Uterus (tissue), 4 donors: ENCODE data around the gene TEX14. TPM values are rescaled to one million over a fixed set of nuclear protein-coding genes. Genes with fewer than 3 reads are reported as not detected.
"Not testable (repeated sequence)": the region's sequence is repeated elsewhere in the genome, so short reads cannot be mapped to it uniquely, and the experiment has no call there.

Experiments used
- DNase-seq, 2 donors: peaks; one replicate each; pipeline ENCODE4 v3.0.0-alpha.2; 2019 to 2020
- H3K27ac ChIP-seq, 2 donors: fragments of 200-600 bp; sonication (generic); 1 replicate in 1 of 2; 2 replicates in 1 of 2; pipeline ENCODE4 v1.5.1; 2016 to 2018
- H3K27me3 ChIP-seq, 2 donors: fragments of 200-600 bp; sonication (generic); one replicate each; pipeline ENCODE4 v1.5.1; 2018 to 2019; ENCODE audit warnings: control low read depth in 1 of 2
- H3K36me3 ChIP-seq, 2 donors: fragments of 200-600 bp; sonication (generic); one replicate each; pipeline ENCODE4 v1.5.1; 2019; ENCODE audit warnings: control low read depth in 1 of 2
- H3K4me1 ChIP-seq, 2 donors: fragments of 200-600 bp; sonication (generic); one replicate each; pipeline ENCODE4 v1.5.1; 2018 to 2019; ENCODE audit warnings: control low read depth in 1 of 2
- H3K4me3 ChIP-seq, 2 donors: fragments of 200-600 bp; sonication (generic); 1 replicate in 1 of 2; 2 replicates in 1 of 2; pipeline ENCODE4 v1.5.1; 2018 to 2019; ENCODE audit warnings: mild to moderate bottlenecking in 1 of 2
- H3K9me3 ChIP-seq, 2 donors: fragments of 200-600 bp; sonication (generic); one replicate each; pipeline ENCODE4 v1.5.1; 2019; ENCODE audit warnings: control low read depth in 1 of 2
- CTCF ChIP-seq, 4 experiments: fragments of 200-600 bp in 2 of 4; fragments of 450-650 bp in 2 of 4; sonication (generic) in 2 of 4; IDR thresholded peaks; one replicate each; pipeline ENCODE4 v1.5.1; 2016 to 2019; ENCODE audit warnings: antibody characterized with exemption in 4 of 4, mild to moderate bottlenecking in 2 of 4, moderate library complexity in 1 of 4
- POLR2A ChIP-seq, 2 donors: fragments of 450-650 bp; IDR thresholded peaks; one replicate each; pipeline ENCODE4 v1.6.1; 2016; ENCODE audit warnings: antibody characterized with exemption in 2 of 2, mild to moderate bottlenecking in 1 of 2, moderate library complexity in 1 of 2
- intact Hi-C: fragments of 100-400 bp; cut with DNase I; formaldehyde crosslinking; loops from one replicate; pipeline ENCODE4 v1.15.1; 2023; ENCODE audit warnings: low total_unique reads
- total RNA-seq, 4 donors: library from RNA; depleted of rRNA in 3 of 4; stranded (reverse); fragments of >200 nt in 3 of 4; gene quantifications; one replicate each; pipeline versions ENCODE4 v1.1.0 to v1.2.4, GENCODE V29; 2014 to 2023
- donor health status: DM: yes; HTN: yes; CAD: no.

TEX14 gene
- total RNA-seq, 4 donors from 2014 or later = 0.28 to 0.55 (median 0.29) TPM; not detected in 1

- Histone ChIP-seq H3K4me1 (no peaks in the 10 kb centered on the region), H3K9me3 (no peaks in the 10 kb centered on the region), H3K36me3 (no peaks in the 10 kb centered on the region), H3K27me3 (no peaks in the 10 kb centered on the region), H3K27ac (no peak overlapping the region), H3K4me3 (no peak overlapping the region)
- intact Hi-C loops = no loop called here
- no peak for TF ChIP-seq CTCF (IDR thresholded peaks at IDR 0.05)
- TF ChIP-seq POLR2A (IDR thresholded peaks at IDR 0.05) = no peak
- no peak for DNase-seq
Observed at GRCh38 chr17:58557981-58558380, 133.9 kb downstream of the TEX14 start.

GRCh38 chr17:58556833-58557250, 135.0 kb downstream of the TEX14 start:
- H3K36me3 ChIP-seq = no peaks in the 10 kb centered on the region
- TF ChIP-seq CTCF (IDR thresholded peaks at IDR 0.05) (no peak), POLR2A (IDR thresholded peaks at IDR 0.05) (no peak)
- no peaks in the 10 kb centered on the region for H3K4me1 ChIP-seq
- no peak for DNase-seq
- no peak overlapping the region for H3K4me3 ChIP-seq
- no peak overlapping the region for H3K27ac ChIP-seq
- no peaks in the 10 kb centered on the region for H3K27me3 ChIP-seq
- intact Hi-C loops = no loop called here
- no peaks in the 10 kb centered on the region for H3K9me3 ChIP-seq

GRCh38 chr17:58555109-58555508, 136.7 kb downstream of the TEX14 start:
- H3K4me3 ChIP-seq, H3K4me1 ChIP-seq, H3K9me3 ChIP-seq, DNase-seq, H3K36me3 ChIP-seq, H3K27ac ChIP-seq, intact Hi-C loops, H3K27me3 ChIP-seq: not testable (repeated sequence)

- DNase-seq = no peak
- Histone ChIP-seq H3K27ac (no peak overlapping the region), H3K4me1 (no peaks in the 10 kb centered on the region), H3K27me3 (no peaks in the 10 kb centered on the region), H3K36me3 (no peaks in the 10 kb centered on the region), H3K9me3 (no peaks in the 10 kb centered on the region), H3K4me3 (no peak overlapping the region)
- TF ChIP-seq POLR2A (IDR thresholded peaks at IDR 0.05) (no peak), CTCF (IDR thresholded peaks at IDR 0.05) (no peak)
- intact Hi-C loops = no loop called here
Observed at GRCh38 chr17:58541249-58541648, 150.6 kb downstream of the TEX14 start.

GRCh38 chr17:58539698-58540097, 152.1 kb downstream of the TEX14 start:
- H3K36me3 ChIP-seq = no peaks in the 10 kb centered on the region
- TF ChIP-seq CTCF (IDR thresholded peaks at IDR 0.05) = no peak
- TF ChIP-seq POLR2A (IDR thresholded peaks at IDR 0.05) = no peak
- no peaks in the 10 kb centered on the region for H3K27me3 ChIP-seq
- H3K27ac ChIP-seq = no peak overlapping the region
- DNase-seq = no peak
- no peak overlapping the region for H3K4me3 ChIP-seq
- H3K4me1 ChIP-seq = no peaks in the 10 kb centered on the region
- intact Hi-C loops = no loop called here
- H3K9me3 ChIP-seq = no peaks in the 10 kb centered on the region

- TF ChIP-seq CTCF (IDR thresholded peaks at IDR 0.05) = no peak
- no peak for TF ChIP-seq POLR2A (IDR thresholded peaks at IDR 0.05)
- Histone ChIP-seq H3K9me3 (no peaks in the 10 kb centered on the region), H3K4me1 (no peaks in the 10 kb centered on the region), H3K4me3 (no peak overlapping the region), H3K36me3 (no peaks in the 10 kb centered on the region), H3K27me3 (no peaks in the 10 kb centered on the region), H3K27ac (no peak overlapping the region)
- intact Hi-C loops = no loop called here
- DNase-seq = no peak
Observed at GRCh38 chr17:58538811-58539409, 152.9 kb downstream of the TEX14 start.
